A673 (cell line): ENCODE measurements around the gene SUPT3H. TPM values are rescaled to one million over a fixed set of nuclear protein-coding genes. Genes with fewer than 3 reads are reported as not detected.
A peak's percentile ranks its signal among the peaks of the same experiment; 100 is the strongest.

Source experiments
- BruUV-seq: library from RNA; stranded (reverse); fragments of 400-500 nt; replicated peaks from 2 replicates; lab custom pipeline; 2021; lab: Mats Ljungman, UMichigan
- CTCF ChIA-PET: fragments of 300-600 bp; sonication (Branson Sonifier 250); formaldehyde crosslinking; loops from one replicate; lab custom pipeline; 2022; ENCODE audit warnings: antibody characterized with exemption; lab: Charles Lee
- POLR2A ChIA-PET: fragments of 300-600 bp; sonication (Branson Sonifier 250); formaldehyde crosslinking; loops from one replicate; lab custom pipeline; 2022; ENCODE audit warnings: antibody characterized with exemption; ENCODE audit not compliant: low non-redundant PET; lab: Charles Lee
- DNase-seq: peaks from one replicate; pipeline ENCODE4 v3.0.0-alpha.2; 2015; ENCODE audit warnings: low spot score
- H3K27ac ChIP-seq: fragments of 200-600 bp; sonication (generic); 2 replicates; pipeline ENCODE4 v1.5.1; 2016; ENCODE audit warnings: mixed run types, low read depth, mild to moderate bottlenecking, mixed read lengths, antibody characterized with exemption, low read length; ENCODE audit not compliant: poor library complexity, severe bottlenecking
- H3K27me3 ChIP-seq: fragments of 200-600 bp; sonication (generic); replicated peaks from 2 replicates; pipeline ENCODE4 v1.6.1; 2017; ENCODE audit warnings: mixed run types, low read depth, mild to moderate bottlenecking, mixed read lengths, antibody characterized with exemption, low read length; ENCODE audit not compliant: insufficient read depth, poor library complexity
- H3K36me3 ChIP-seq: fragments of 200-600 bp; sonication (generic); 2 replicates; pipeline ENCODE4 v1.6.1; 2016; ENCODE audit warnings: mixed run types, mild to moderate bottlenecking, mixed read lengths, antibody characterized with exemption, low read length; ENCODE audit not compliant: insufficient read depth, poor library complexity, severe bottlenecking
- H3K4me1 ChIP-seq: fragments of 200-600 bp; sonication (generic); 2 replicates; pipeline ENCODE4 v1.6.1; 2017; ENCODE audit warnings: mixed run types, mild to moderate bottlenecking, mixed read lengths, antibody characterized with exemption, low read length; ENCODE audit not compliant: insufficient read depth, poor library complexity, severe bottlenecking
- H3K4me3 ChIP-seq: fragments of 200-600 bp; sonication (generic); 2 replicates; pipeline ENCODE4 v1.5.1; 2016; ENCODE audit warnings: low read depth, mixed run types, mild to moderate bottlenecking, mixed read lengths, low read length; ENCODE audit not compliant: poor library complexity, severe bottlenecking
- H3K9me3 ChIP-seq: fragments of 200-600 bp; sonication (generic); 2 replicates; pipeline ENCODE4 v1.6.1; 2016; ENCODE audit warnings: mixed run types, low read depth, mild to moderate bottlenecking, mixed read lengths, antibody characterized with exemption, low read length; ENCODE audit not compliant: poor library complexity, severe bottlenecking
- EZH2 ChIP-seq: fragments of 200-600 bp; sonication (generic); IDR thresholded peaks from 2 replicates; pipeline ENCODE4 v1.6.1; 2017; ENCODE audit warnings: borderline replicate concordance, low read depth, mild to moderate bottlenecking, mixed read lengths, antibody characterized with exemption, low read length; ENCODE audit not compliant: poor library complexity, severe bottlenecking
- intact Hi-C: fragments of 100-400 bp; cut with micrococcal nuclease; formaldehyde crosslinking; loops from one replicate; pipeline ENCODE4 v1.10.0; 2022; ENCODE audit not compliant: unreplicated experiment
- total RNA-seq: library from RNA; stranded (reverse); gene quantifications from 2 replicates; pipeline ENCODE4 v1.2.3, GENCODE V29; 2021
- TF ChIP-seq, protein P1 (sequence below): fragments of 300-800, 200-600 bp; sonication (generic); conservative IDR thresholded peaks from 2 replicates; pipeline ENCODE4 v1.5.1; 2017; ENCODE audit warnings: low read depth, mild to moderate bottlenecking, antibody characterized with exemption, low read length, moderate library complexity, mixed read lengths

Gene SUPT3H
- total RNA-seq, 1 experiment from 2014 or later = 10.8 TPM

- no peak overlapping the region for H3K4me3 ChIP-seq
- BruUV-seq = no TSS peak
- H3K27ac ChIP-seq = no peak overlapping the region
- POLR2A ChIA-PET = no interaction called here
- H3K9me3 ChIP-seq = peaks cover 5% of the 10 kb centered on the region
- no peak for DNase-seq
- intact Hi-C loops = no loop called here
- TF ChIP-seq, protein P1, sequence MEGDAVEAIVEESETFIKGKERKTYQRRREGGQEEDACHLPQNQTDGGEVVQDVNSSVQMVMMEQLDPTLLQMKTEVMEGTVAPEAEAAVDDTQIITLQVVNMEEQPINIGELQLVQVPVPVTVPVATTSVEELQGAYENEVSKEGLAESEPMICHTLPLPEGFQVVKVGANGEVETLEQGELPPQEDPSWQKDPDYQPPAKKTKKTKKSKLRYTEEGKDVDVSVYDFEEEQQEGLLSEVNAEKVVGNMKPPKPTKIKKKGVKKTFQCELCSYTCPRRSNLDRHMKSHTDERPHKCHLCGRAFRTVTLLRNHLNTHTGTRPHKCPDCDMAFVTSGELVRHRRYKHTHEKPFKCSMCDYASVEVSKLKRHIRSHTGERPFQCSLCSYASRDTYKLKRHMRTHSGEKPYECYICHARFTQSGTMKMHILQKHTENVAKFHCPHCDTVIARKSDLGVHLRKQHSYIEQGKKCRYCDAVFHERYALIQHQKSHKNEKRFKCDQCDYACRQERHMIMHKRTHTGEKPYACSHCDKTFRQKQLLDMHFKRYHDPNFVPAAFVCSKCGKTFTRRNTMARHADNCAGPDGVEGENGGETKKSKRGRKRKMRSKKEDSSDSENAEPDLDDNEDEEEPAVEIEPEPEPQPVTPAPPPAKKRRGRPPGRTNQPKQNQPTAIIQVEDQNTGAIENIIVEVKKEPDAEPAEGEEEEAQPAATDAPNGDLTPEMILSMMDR = no peak
- no peak for TF ChIP-seq EZH2
- H3K36me3 ChIP-seq = peaks cover 5% of the 10 kb centered on the region
- H3K27me3 ChIP-seq = no peaks in the 10 kb centered on the region
- H3K4me1 ChIP-seq = peaks cover 4% of the 10 kb centered on the region
- CTCF ChIA-PET = no interaction called here
Observed at GRCh38 chr6:44942798-44943197, 434.9 kb downstream of the SUPT3H start.

GRCh38 chr6:44942201-44942600, 435.5 kb downstream of the SUPT3H start:
- Histone ChIP-seq H3K4me1 (peaks cover 4% of the 10 kb centered on the region), H3K9me3 (peaks cover 5% of the 10 kb centered on the region), H3K36me3 (peaks cover 5% of the 10 kb centered on the region), H3K4me3 (no peak overlapping the region), H3K27ac (no peak overlapping the region), H3K27me3 (no peaks in the 10 kb centered on the region)
- no peak for TF ChIP-seq EZH2
- TF ChIP-seq, protein P1 = no peak
- intact Hi-C loops = no loop called here
- ChIA-PET POLR2A (interaction anchor here (0.6 kb wide), 1 partner anchor 980 kb away, joined by 4 read pairs; no protein-coding TSS in a partner anchor), CTCF (no interaction called here)
- BruUV-seq = no TSS peak
- DNase-seq = peak; percentile 83

GRCh38 chr6:44940367-44940766, 437.4 kb downstream of the SUPT3H start:
- intact Hi-C loops = no loop called here
- no TSS peak for BruUV-seq
- no peak overlapping the region for H3K27ac ChIP-seq
- H3K4me1 ChIP-seq = peaks cover 4% of the 10 kb centered on the region
- ChIA-PET CTCF (no interaction called here), POLR2A (no interaction called here)
- DNase-seq = no peak
- H3K4me3 ChIP-seq = no peak overlapping the region
- H3K9me3 ChIP-seq = no peaks in the 10 kb centered on the region
- no peaks in the 10 kb centered on the region for H3K27me3 ChIP-seq
- TF ChIP-seq, protein P1 = no peak
- no peak for TF ChIP-seq EZH2
- H3K36me3 ChIP-seq = no peaks in the 10 kb centered on the region
